Fibroblast of villous mesenchyme (primary cell): ENCODE data around the gene PDX1. TPM values are rescaled to one million over a fixed set of nuclear protein-coding genes. Genes with fewer than 3 reads are reported as not detected.

Experiments used
- DNase-seq: peaks from one replicate; pipeline ENCODE4 v3.0.0-alpha.2; 2010; ENCODE audit warnings: low read depth
- H3K4me3 ChIP-seq: 2 replicates; pipeline ENCODE4 v1.5.1; 2011; ENCODE audit warnings: low read depth, mild to moderate bottlenecking, low read length
- total RNA-seq: library from RNA; depleted of rRNA; stranded (reverse); fragments of >200 nt; gene quantifications from 2 replicates; pipeline ENCODE4 v1.2.3, GENCODE V29; 2012
- TF ChIP-seq, protein P1 (sequence below): IDR thresholded peaks from 2 replicates; pipeline ENCODE4 v1.5.1; 2012; ENCODE audit warnings: low read depth, mild to moderate bottlenecking, low read length; ENCODE audit not compliant: insufficient read depth

Gene PDX1
- total RNA-seq, 1 donor = not detected

DNA sequence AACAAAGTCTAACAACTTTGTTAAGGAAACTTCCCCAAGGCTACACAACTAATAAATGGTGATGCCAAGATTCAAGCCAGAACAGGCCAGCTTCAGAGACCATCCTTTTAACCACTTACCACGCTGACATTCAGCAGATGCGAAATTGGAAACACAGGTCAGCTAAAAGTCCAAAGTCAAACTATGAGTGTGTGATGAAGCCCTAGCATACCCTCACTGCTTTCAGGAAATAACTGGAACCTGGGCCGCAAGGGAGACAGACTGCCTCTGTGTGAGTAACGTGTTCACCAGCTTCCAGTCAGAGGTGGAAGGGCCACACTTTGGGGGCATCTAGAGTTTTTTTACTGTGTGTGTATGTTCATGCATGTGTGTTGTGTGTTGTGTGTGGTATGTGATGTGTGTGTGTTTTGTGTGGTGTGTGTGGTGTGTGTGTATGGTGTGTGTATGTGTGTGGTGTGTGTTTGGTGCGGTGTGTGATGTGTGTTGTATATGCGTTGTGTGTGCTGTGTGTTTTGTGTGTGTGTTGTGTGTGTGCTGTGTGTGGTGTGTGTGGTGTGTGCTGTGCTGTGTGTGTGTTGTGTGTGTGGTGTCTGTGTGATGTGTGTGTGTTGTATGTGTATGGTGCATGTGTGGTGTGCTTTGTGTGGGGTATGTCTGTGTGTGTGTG, 12.5 kb upstream of the PDX1 start:
- TF ChIP-seq, protein P1, sequence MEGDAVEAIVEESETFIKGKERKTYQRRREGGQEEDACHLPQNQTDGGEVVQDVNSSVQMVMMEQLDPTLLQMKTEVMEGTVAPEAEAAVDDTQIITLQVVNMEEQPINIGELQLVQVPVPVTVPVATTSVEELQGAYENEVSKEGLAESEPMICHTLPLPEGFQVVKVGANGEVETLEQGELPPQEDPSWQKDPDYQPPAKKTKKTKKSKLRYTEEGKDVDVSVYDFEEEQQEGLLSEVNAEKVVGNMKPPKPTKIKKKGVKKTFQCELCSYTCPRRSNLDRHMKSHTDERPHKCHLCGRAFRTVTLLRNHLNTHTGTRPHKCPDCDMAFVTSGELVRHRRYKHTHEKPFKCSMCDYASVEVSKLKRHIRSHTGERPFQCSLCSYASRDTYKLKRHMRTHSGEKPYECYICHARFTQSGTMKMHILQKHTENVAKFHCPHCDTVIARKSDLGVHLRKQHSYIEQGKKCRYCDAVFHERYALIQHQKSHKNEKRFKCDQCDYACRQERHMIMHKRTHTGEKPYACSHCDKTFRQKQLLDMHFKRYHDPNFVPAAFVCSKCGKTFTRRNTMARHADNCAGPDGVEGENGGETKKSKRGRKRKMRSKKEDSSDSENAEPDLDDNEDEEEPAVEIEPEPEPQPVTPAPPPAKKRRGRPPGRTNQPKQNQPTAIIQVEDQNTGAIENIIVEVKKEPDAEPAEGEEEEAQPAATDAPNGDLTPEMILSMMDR = no peak
- no peak for DNase-seq
- H3K4me3 ChIP-seq = no peak overlapping the region

DNA sequence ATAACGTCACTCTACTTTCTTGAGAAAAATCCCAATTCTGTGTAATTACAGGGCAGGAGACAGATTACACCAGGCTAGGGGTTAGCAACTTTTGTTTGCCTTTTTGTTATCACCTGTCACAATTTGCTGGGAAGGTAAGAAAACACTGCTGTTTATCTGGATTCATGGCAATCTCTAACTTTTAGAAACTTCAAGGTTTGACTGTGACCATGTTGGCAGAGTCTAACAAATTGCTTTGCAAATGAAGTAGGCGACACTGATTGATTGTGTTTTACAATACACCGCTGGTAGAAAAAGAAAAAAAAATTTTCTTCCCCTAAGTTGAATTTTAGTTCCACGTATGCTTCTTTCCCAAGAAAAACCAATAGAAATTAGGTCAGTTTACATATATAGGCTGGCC, 10.4 kb upstream of the PDX1 start:
- TF ChIP-seq, protein P1 = no peak
- no peak overlapping the region for H3K4me3 ChIP-seq
- DNase-seq = no peak

DNA sequence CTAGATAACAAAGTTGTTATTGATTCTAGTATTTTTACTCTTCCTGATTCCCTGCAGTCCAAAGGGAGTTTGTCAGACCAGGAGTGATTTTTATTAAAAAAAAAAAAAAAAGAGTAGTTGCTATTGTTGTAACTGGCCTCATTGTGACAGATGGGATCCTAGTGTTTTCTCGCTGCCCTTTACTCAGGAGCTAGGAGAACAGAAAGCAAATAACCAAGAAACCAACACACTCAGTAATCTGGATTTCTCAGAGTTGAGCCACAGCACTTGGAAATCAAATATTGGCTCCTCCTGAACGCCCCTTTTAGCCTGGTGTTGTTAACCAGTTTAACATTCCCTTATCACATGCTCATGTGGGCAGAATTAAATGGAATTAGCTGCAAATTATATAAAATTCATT, 8.3 kb upstream of the PDX1 start:
- H3K4me3 ChIP-seq = no peak overlapping the region
- DNase-seq = no peak
- TF ChIP-seq, protein P1 = no peak

DNA sequence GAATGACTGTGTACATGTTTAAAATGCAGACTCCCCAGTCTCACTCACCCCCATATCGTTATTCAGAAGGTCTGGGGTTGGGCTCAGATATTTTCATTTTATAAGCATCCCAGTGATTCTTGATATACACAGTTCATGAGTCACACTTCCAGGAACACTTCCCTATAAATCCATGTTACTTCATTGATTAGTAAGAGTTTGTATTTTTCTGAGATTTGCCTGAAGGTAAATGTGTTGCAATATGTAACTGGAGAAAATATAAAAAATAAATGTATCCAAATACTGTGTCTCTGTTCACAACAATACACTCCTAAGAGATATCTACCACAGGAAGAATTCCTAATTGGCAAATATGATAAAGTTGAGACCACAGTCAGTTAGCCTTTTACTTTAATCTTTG, 6.6 kb upstream of the PDX1 start:
- TF ChIP-seq, protein P1 = no peak
- H3K4me3 ChIP-seq = no peak overlapping the region
- no peak for DNase-seq

DNA sequence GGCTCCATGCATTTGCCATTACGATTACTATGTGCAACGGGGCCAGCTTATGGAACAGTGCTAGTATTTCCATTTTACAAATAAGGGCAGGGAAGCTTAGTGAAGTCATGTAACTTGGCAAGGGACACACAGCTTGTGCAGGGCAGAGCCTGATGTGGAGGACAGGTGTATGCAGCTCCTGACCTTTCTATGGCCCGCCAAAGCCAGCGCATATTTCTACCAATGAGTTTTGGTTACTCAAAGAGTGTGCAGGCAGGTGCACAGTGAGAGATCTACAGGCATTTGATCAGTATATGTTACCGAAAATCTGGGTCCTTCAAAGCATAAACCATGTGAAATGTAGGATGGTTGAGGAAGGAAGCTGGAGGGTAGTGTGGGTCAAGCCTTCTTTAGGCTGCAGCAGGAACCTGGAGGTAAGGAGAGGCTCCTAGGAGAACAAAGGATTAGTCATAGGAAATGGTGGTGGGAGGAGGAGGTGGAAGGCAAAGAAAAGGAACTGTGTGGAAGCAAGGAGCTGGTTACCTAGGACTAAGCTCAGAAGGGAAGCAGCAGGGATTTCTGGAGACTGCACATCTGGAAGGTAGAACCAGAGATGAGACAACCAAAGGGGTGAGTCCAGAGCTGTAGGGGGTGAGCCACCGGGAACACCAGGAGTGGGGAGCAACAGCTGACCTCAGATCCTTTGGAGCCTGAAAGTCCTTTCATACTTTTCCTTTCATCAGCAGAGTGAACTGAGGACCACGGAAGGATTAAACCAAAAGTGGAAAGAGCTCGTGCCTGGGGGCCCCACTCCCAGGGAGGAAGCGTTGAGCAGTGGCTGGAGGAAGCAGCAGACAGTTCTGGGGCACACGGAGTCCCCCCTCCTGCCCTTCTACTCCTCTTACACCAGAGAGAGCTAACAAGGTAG, 4.2 kb upstream of the PDX1 start:
- TF ChIP-seq, protein P1 = no peak
- DNase-seq = no peak
- no peak overlapping the region for H3K4me3 ChIP-seq

DNA sequence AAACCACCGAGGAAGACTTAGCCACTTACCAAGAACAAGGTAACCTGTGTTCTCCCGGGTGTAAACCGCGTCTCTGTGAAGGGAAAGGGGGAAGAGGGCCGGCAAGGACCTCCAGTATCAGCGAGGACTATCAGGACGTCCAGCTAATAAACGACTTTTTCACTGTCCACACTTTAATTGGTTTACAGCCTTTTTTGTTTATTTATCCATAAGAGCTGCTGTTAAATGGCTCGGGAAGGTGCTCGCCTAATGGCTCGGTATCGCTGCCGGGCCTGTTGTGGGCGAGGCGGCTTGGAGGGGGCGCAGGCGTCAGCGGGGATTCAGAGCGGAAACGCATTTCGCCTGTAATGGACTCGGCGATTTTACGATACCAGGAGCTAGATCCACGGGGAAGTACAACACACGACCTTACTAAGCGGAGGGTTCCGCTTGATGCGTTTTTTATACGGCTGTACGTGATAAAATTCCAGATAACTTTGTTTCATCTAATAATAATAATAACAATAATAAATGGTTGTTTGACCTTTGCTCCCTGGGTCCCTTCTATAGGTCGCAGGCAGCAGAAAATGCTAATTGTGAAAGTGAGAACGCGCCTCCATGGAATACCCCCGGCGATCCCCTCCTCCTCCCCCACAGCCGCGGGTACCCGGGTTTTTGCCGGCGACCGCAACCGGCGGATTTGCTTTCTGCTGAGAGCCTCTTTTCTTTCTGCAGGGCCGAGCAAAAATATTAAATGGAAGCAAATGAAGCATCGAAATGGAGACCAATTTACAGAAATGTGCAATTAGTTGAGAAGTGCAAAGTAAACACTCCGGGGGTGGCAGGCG, 2.5 kb upstream of the PDX1 start:
- DNase-seq = no peak
- no peak overlapping the region for H3K4me3 ChIP-seq
- TF ChIP-seq, protein P1 = no peak
